K562 (cell line): ENCODE data around the gene P2RY13.

ENCODE experiments used
- NFATC3 ChIP-seq: fragments of 450-650 bp; IDR thresholded peaks from 2 replicates; pipeline ENCODE4 v1.6.1; 2017; ENCODE audit warnings: mild to moderate bottlenecking
- NR1H2 ChIP-seq: sonication (generic); formaldehyde crosslinking; IDR thresholded peaks from 2 replicates; pipeline ENCODE4 v1.4.0; 2020; ENCODE audit warnings: mild to moderate bottlenecking, missing genetic modification reagents
- POLR2AphosphoS5 ChIP-seq: IDR thresholded peaks from 2 replicates; pipeline ENCODE4 v1.6.1; 2011; ENCODE audit warnings: mild to moderate bottlenecking, low read depth, low read length, moderate library complexity; ENCODE audit not compliant: control insufficient read depth, insufficient read depth
- TF ChIP-seq, protein P1 (sequence below), 3 experiments: IDR thresholded peaks in 2 of 3; conservative IDR thresholded peaks in 1 of 3; 2 replicates each; pipeline ENCODE4 v1.5.1; 2011 to 2012; ENCODE audit warnings: low read length in 3 of 3, mild to moderate bottlenecking in 3 of 3, control low read depth in 2 of 3, improper control_type of control experiment in 1 of 3, inconsistent platforms in 1 of 3, low read depth in 1 of 3, mixed read lengths in 1 of 3, moderate library complexity in 1 of 3; ENCODE audit not compliant: insufficient read depth in 2 of 3
- TF ChIP-seq, protein P2 (sequence below): IDR thresholded peaks from 3 replicates; pipeline ENCODE4 v1.6.1; 2011; ENCODE audit warnings: borderline replicate concordance, mild to moderate bottlenecking, moderate library complexity; ENCODE audit not compliant: insufficient read length; ENCODE audit errors: extremely low read depth

DNA sequence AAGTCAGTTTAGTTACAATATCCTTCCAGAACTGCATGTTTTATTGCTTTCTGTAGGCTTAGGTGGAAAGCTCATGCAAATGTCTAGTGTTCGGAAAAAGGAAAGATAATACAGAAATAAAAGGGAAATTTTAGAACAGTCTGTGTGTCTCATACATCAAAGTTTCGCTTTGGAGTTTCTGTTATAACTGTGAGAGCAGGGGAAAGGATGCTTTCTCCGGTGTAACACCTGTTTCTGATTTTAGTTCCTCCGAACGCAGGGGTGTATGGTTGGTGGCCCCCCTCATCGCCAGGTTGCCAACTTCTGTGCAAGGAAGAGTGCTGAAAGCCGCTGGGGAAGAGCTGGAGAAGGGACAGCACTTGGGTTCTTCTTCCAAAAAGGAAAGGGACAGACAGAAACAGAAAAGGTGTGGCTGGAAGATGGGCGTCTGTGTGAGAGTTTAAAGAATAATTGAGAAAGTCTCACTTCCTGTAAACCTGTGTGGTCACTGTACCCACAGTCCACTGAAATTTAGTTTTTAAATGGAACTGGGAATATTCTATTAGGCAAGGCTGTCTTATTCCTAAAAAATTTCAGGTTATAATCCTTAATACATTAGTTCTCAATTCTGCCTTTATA, 48.5 kb upstream of the P2RY13 start:
- TF ChIP-seq POLR2AphosphoS5 (no peak), NR1H2 (CRISPR knock-in tag) (no peak), NFATC3 (no peak)
- TF ChIP-seq, protein P1, sequence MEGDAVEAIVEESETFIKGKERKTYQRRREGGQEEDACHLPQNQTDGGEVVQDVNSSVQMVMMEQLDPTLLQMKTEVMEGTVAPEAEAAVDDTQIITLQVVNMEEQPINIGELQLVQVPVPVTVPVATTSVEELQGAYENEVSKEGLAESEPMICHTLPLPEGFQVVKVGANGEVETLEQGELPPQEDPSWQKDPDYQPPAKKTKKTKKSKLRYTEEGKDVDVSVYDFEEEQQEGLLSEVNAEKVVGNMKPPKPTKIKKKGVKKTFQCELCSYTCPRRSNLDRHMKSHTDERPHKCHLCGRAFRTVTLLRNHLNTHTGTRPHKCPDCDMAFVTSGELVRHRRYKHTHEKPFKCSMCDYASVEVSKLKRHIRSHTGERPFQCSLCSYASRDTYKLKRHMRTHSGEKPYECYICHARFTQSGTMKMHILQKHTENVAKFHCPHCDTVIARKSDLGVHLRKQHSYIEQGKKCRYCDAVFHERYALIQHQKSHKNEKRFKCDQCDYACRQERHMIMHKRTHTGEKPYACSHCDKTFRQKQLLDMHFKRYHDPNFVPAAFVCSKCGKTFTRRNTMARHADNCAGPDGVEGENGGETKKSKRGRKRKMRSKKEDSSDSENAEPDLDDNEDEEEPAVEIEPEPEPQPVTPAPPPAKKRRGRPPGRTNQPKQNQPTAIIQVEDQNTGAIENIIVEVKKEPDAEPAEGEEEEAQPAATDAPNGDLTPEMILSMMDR (IDR thresholded peaks at IDR 0.05 in 2 of 3, conservative IDR thresholded peaks at IDR 0.05 in 1 of 3; ENCODE audit: insufficient read depth in 2 of 3, low read depth in 1 of 3, low read length in 3 of 3), result no peak
- TF ChIP-seq, protein P2, sequence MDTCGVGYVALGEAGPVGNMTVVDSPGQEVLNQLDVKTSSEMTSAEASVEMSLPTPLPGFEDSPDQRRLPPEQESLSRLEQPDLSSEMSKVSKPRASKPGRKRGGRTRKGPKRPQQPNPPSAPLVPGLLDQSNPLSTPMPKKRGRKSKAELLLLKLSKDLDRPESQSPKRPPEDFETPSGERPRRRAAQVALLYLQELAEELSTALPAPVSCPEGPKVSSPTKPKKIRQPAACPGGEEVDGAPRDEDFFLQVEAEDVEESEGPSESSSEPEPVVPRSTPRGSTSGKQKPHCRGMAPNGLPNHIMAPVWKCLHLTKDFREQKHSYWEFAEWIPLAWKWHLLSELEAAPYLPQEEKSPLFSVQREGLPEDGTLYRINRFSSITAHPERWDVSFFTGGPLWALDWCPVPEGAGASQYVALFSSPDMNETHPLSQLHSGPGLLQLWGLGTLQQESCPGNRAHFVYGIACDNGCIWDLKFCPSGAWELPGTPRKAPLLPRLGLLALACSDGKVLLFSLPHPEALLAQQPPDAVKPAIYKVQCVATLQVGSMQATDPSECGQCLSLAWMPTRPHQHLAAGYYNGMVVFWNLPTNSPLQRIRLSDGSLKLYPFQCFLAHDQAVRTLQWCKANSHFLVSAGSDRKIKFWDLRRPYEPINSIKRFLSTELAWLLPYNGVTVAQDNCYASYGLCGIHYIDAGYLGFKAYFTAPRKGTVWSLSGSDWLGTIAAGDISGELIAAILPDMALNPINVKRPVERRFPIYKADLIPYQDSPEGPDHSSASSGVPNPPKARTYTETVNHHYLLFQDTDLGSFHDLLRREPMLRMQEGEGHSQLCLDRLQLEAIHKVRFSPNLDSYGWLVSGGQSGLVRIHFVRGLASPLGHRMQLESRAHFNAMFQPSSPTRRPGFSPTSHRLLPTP, result no peak
